Activated CD4-positive, alpha-beta T cell treated with anti-CD3 and anti-CD28 coated beads, Interleukin-2, amount 50 U/mL, for 16 hours (primary cell): ENCODE data around the gene C6orf132.
A peak's percentile ranks its signal among the peaks of the same experiment; 100 is the strongest.

Experiments used
- DNase-seq: peaks from one replicate; pipeline ENCODE4 v3.0.0-alpha.2; 2020

C6orf132 gene

GRCh38 chr6:42131531-42131930 lies 10.9 kb downstream of the C6orf132 start:
- no peak for DNase-seq

DNA sequence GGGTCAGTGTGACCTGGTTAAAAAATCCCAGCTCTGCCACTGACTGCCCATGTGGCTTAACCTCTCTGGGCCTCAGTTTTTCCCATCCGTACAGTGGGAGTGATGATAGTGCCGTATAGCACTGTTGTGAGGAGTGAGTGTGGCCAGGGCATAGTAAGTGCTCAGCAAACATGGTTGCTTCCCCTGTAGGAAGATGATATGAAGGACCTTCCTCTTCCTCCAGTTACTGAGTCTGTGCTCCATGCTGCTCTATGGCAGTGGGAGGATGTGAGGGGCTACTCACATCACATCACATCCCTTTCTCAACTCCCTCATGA lies 13.1 kb downstream of the C6orf132 start:
- DNase-seq = no peak

DNA sequence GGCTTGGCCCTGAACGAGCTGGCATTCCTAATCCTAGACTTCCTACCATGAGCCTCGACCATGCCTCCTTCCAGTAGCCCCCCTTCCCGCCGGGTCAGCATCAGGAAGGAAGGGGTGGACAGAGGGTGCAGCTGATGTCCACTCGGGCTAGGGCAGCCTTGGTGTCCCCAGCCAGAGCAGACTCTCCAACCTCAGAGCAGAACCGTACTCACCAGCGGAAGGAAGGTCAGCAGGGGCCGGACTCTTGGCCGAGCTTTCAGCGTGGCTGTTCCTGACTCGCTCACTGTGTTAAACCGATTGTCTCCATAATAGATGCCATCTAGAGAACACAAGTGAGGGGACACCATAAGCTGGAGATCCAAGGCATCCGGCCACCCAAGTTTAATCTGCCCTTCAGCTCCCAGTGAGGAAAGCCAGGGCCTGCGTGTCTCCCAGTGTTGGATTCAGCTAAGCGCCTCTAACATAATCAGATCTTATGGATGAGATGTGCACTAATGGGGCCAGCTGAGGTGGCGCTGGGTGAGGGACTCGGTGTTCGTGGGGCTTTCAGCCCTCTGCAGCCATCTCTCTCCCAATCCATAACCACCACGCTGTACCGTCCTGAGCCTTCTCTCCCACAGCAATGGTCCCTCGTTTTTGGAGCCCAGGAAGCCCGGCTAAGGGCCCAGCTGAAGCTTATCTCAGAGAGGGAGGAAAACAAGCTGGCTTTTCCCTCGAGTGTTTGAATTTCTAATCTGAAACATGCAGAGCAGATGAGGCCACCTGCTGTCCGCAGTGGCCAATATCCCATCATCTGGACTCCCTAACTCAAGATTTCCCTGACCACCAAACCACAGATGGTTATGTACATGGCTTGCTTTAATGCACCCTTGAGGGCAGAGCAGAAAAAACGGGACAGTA lies 13.7 kb downstream of the C6orf132 start:
- DNase-seq = no peak

DNA sequence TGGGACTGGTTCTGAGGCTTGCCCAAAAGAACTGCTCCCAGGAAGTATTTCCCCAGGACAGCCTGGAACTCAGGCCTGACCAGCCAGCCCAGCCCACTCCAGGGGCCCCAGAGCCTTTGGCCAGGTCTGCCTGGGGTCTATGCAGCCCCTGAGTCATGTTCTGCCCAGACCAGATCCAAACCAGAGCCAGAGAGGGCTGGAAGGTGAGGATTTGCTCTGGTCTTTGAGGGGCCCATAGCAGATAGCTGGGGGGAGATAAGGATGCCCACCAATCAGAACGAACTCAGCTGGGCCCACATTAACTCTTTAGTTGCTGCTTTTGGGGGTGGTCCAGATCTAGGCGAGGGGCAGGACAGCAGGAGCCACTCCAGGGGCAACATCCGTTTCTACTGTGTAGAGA lies 16.8 kb downstream of the C6orf132 start:
- no peak for DNase-seq

DNA sequence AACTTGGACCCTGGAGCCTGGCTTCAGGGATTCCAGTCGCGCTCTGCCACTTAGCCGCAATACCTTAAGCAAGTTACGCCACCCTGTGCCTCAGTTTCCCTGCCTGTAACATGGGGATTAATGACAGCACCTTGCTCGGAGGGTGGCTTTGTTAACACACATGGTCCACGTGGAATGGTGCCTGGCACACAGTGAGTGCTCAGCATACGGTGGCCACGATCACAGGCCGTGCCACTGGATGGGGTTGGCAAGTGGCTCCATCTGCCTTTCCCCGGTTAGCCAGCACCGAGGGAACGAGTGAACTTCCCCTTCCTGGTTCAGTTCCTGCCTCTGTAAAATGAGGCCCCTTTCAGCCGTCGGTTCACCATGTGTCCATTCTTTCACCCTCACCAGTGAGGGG lies 17.2 kb downstream of the C6orf132 start:
- DNase-seq = no peak

DNA sequence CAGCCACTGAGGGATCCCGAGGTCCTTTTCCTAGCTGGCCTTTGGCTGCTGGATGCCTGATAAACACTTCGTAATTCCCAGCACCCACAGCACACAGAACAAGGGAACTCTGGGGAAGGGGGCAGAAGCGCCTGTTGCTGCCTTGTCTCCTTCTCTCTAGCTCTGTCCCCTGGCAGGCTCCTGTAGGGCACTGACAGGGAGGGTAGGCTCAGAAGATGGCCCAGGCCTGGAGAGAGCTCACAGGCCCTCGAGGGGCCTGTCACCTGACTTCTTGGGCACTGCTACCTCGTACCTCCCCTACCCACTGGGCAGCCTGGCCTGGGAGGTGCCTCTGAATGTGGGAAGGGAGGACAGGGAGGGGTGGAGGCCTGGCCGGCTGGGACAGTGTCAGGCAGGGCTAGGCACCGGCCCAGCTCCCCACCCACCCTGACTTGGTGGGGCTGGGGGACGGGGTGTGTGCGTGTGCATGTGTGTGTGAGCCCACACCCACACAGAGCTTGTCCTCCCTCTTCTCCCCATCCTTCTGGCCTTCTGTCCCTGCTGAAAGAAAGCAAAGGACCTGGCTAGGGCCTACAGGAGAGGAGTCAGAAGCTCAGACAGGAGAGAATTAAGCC lies 18.1 kb downstream of the C6orf132 start:
- DNase-seq = no peak

GRCh38 chr6:42123379-42124103 lies 18.9 kb downstream of the C6orf132 start:
- no peak for DNase-seq

DNA sequence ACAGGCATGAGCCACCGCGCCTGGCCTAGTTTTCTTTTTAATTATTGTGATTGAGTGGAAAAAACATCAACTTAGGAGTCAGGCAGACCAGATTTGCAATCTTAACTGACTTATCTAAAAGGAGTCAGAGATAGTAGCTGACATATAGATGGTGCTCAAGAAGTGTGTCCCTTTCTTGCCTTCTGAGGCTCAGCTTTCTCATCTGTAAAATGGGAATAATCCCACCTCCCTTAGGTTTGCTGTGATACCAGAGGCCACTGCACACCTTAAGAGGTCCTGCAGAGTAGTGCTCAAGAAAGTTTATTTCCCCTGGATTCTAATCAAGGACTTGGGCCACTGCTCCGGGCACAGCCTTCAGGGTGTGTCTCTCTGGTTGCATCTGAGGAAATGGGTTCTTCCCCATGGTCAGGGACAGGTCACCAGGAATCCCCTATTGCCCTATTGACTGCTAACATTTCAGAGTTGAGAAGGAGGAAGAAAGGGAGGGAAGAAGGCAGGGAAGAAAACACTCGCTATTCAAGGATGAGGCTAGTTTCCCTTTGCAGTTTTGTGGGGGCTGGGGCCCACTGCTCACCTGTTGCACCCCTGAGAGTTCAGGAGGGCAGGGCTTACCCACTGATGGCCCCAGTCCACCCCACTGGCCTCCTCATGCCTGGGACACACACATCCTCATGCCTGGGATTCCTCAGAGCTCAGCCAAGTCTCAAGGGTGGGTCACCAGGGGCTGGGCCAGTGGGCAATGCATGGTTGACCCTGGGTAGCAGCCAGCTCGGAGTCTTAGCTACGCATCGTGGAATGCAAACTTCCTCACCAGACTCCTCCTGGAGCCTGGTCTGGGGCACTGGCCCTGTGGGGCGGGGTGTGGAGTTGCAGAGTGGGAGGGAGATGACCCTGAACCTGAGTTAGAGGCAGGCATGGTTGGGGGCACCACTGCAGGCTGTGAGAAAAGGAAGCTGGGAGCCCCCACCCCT lies 21.2 kb downstream of the C6orf132 start:
- DNase-seq = no peak

GRCh38 chr6:42118162-42119001 lies 24.0 kb downstream of the C6orf132 start:
- no peak for DNase-seq

- DNase-seq = no peak
These were observed 24.6 kb downstream of the C6orf132 start for GRCh38 chr6:42117843-42118161.

DNA sequence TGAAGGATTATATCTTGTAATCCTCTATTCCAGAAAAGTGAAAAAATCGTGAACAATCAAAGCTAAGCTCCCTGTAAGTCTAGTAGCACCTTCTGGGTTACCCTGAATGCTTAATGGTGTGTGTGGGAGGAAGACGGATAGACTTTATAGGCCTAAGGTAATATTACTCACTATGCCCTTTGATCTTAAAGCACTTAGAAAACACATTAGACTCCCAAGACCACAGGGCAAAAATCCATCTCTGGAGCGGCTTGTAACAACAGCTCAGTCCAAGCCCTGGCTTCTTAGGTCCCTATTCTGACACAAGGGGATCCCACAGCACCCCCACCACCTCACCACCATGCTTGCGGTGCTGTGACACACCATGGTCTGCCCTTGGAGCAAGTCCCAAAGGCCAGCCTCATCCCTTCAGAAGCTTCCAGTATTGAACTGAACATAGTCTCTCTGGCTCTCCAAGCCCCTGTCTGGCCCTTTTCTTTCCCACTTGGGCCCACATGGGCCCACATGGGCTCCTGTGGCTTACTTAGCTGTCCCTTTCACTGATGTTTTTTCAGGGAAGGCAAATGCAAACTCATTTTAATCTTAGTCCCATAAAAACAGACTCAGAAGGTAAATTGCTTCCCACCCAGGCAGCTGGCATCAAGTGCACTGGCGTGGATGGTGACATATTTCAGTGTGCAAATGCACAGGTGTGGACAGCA lies 28.3 kb downstream of the C6orf132 start:
- DNase-seq = no peak

DNA sequence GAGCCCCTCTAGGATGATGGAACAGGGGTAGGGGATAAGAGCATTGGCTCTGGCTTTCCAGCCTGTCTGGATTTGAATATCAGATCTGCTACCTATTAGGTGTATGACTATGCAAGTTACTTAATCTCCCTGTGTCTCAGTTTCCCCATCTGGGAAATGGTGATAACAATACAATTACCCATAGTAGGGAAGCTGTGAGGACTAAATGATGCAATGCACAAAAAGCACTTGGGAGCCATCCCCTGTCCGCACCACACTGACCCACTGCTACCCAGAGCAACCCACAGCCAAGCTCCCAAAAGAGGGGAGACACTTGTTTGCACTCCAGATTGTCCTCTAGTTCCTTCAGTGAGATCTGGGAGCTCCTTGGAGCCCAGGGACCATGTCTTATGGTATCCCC lies 30.1 kb downstream of the C6orf132 start:
- no peak for DNase-seq

GRCh38 chr6:42110683-42111082 lies 31.7 kb downstream of the C6orf132 start:
- no peak for DNase-seq

DNA sequence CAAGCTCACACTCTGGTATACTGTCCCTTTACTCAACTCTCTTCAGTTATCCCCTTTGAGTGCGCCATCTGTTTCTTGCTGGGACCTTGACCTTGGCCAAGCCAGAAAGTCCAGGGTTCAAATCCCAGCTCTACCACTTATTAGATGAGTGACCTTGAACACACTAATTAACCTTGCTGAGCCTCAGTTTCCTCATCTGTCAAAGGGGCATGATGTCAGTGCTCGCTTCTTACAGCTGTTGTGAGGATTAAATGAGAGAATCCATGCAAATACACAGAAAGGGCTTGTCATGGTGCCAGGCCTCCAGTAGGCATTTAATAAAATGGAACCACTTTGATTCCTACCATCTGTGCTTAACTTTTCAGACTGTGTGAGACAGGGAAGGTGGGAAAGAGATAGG lies 34.3 kb downstream of the C6orf132 start:
- no peak for DNase-seq

GRCh38 chr6:42106112-42107023 lies 36.1 kb downstream of the C6orf132 start:
- DNase-seq = no peak

GRCh38 chr6:42105709-42106108 lies 36.7 kb downstream of the C6orf132 start:
- DNase-seq = no peak

- DNase-seq = no peak
These were observed 37.2 kb downstream of the C6orf132 start for GRCh38 chr6:42105156-42105648.

DNA sequence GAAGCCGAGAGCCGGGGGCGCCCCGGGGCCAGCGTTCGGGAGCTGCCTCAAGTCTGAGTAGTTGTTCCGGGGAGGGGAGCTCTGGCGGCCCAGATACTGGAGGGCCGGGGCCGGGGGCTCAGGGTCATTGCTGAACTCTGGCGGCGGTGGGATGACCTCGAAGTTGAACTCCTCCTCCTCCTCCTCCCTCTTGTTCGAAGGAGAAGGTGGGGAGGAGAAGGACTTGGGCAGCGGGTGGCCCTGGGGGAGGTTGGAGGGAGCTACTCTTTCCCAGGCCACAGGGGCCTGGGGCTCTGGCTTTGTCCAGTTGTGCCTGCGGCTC lies 37.7 kb downstream of the C6orf132 start:
- DNase-seq = no peak

DNA sequence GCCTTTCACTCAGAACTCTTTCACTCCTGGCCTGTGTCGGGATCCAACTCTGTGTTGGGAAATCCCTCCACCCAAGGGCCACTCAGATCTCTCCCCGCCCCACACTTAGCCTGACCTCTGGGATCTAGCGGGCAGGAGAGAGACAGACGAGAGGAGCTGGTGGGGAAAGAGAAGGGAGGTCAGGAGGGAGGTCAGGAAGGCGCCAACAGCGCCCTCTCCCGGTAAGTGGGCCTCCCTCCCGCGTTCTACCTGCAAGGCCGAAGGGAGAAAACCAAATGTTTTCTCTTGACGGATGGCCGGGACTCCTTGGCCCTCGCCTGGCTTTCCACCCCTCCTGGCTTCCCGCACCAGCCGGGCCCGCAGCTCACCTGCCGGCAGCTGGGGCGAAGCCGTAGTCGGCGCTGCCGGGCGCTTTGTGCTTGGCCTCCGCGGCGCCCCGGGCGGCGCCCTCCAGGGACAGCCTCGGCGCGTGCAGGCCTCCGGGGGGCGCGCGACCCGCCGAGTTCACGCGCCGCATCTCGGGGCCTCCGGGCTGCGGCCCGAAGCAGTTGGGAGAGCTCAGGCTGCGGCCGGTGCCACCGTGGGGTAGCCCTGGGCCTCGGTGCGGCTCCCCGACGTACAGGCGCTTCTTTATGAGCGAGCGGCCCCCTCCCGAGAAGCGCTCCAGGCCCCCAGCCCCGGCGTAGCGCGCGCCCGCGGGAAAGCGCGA lies 38.2 kb downstream of the C6orf132 start:
- peak; percentile 84 for DNase-seq

DNA sequence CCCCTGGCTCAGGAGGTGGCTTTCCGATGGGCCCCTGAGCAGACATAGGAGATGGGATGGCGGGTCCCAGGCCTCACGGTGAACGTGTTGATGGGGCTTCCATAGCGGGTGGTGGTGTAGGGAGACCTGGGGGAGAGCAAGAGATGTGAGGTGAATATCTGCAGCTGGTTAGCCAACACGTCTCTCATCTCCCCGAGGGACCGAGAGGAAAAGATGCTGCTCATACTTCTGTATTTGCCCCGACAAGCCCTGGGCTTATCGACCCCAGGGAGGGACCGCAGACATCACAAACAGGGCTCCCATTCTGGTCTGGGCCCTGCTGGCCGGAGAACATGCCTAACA lies 38.7 kb downstream of the C6orf132 start:
- DNase-seq = no peak
